ENCODE measurements around the gene IMMP2L. TPM values are rescaled to one million over a fixed set of nuclear protein-coding genes. Genes with fewer than 3 reads are reported as not detected.
"Not testable (repeated sequence)": the region's sequence is repeated elsewhere in the genome, so short reads cannot be mapped to it uniquely, and the experiment has no call there.

Gene IMMP2L
- total RNA-seq, 2 experiments from 2014 or later: 8.9 to 18.7 TPM

GRCh38 chr7:111292026-111292470 is 270.2 kb downstream of the IMMP2L start:
- Histone ChIP-seq H3K27ac (ENCODE audit: low read depth in 1 of 2, low read length in 2 of 2) (no peak overlapping the region), H3K27me3 (ENCODE audit: control insufficient read depth in 1 of 2, insufficient read depth in 2 of 2, low read length in 2 of 2) (no peaks in the 10 kb centered on the region), H3K36me3 (ENCODE audit: insufficient read depth, low read length) (no peaks in the 10 kb centered on the region), H3K4me1 (ENCODE audit: insufficient read depth, low read length) (no peaks in the 10 kb centered on the region), H3K9me3 (ENCODE audit: control insufficient read depth in 1 of 2, insufficient read depth in 1 of 2, low read length in 2 of 2) (no peaks in the 10 kb centered on the region), H3K4me3 (ENCODE audit: low read length) (no peak overlapping the region)
- ChIA-PET CTCF (no interaction called here), POLR2A (no interaction called here)
- H3K4me3 Mint-ChIP-seq: no peak overlapping the region
- DNase-seq (no peak), ATAC-seq (ENCODE audit: poor library complexity) (no peak)
- no peak for TF ChIP-seq CTCF (IDR thresholded peaks at IDR 0.05)
- H3K4me1 Mint-ChIP-seq (ENCODE audit: low read depth): no peaks in the 10 kb centered on the region
- intact Hi-C loops (cut with DNase I, micrococcal nuclease): no loop called here
- peaks cover 3% of the 10 kb centered on the region for H3K9me3 Mint-ChIP-seq
- peaks cover 28% of the 10 kb centered on the region for H3K36me3 Mint-ChIP-seq (ENCODE audit: low read depth)
- no peaks in the 10 kb centered on the region for H3K27me3 Mint-ChIP-seq
- no peak overlapping the region for H3K27ac Mint-ChIP-seq

DNA sequence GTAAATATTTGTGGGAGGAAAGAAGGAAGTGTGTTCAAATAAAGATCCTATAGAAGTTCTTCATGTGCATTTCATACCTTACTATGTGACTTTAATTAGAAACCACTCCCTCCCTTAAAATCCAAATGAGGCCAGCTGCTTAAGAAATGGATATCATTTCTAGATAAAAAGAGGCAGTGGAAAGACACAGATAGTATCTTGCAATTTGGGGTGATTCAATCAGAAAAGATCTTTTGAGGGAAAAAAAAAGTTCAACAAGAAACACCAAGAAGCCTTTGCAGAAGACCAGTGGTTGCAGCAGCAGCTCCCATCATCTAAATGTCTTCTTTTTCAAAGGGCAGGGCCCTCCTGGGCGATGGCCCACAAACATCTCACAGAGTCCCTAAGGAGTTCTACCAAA is 271.3 kb downstream of the IMMP2L start:
- no peak for DNase-seq
- Mint-ChIP-seq H3K4me1 (ENCODE audit: low read depth) (no peaks in the 10 kb centered on the region), H3K27ac (no peak overlapping the region), H3K27me3 (no peaks in the 10 kb centered on the region), H3K9me3 (peaks cover 3% of the 10 kb centered on the region), H3K4me3 (no peak overlapping the region), H3K36me3 (ENCODE audit: low read depth) (peaks cover 38% of the 10 kb centered on the region)
- no peak for TF ChIP-seq CTCF (IDR thresholded peaks at IDR 0.05)
- Histone ChIP-seq H3K36me3 (ENCODE audit: insufficient read depth, low read length) (no peaks in the 10 kb centered on the region), H3K4me1 (ENCODE audit: insufficient read depth, low read length) (no peaks in the 10 kb centered on the region), H3K27ac (ENCODE audit: low read depth in 1 of 2, low read length in 2 of 2) (no peak overlapping the region), H3K4me3 (ENCODE audit: low read length) (no peak overlapping the region), H3K9me3 (ENCODE audit: control insufficient read depth in 1 of 2, insufficient read depth in 1 of 2, low read length in 2 of 2) (no peaks in the 10 kb centered on the region), H3K27me3 (ENCODE audit: control insufficient read depth in 1 of 2, insufficient read depth in 2 of 2, low read length in 2 of 2) (no peaks in the 10 kb centered on the region)
- ATAC-seq (ENCODE audit: poor library complexity): no peak
- POLR2A ChIA-PET: no interaction called here
- CTCF ChIA-PET: no interaction called here
- intact Hi-C loops (cut with DNase I, micrococcal nuclease): no loop called here

DNA sequence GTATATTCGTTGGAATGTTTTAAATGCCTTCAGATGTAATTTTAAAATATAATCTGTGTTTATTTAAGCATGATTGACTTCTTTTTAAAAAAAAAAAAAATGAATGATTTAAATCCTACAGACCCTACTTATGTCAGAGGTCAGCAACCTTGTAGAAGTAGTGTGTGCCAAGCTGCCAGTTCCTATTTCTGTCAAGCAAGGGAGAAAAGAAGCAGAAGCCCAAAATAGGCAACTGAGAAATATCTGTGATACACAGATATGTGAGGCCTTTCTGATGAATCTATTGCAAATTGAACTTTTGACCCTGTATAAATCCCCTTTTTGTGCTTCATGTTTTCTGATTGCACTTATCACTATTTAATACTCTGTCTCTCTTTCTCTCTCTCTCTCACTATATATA is 271.9 kb downstream of the IMMP2L start:
- no peak overlapping the region for H3K27ac ChIP-seq (ENCODE audit: low read depth in 1 of 2, low read length in 2 of 2)
- no peaks in the 10 kb centered on the region for H3K9me3 ChIP-seq (ENCODE audit: control insufficient read depth in 1 of 2, insufficient read depth in 1 of 2, low read length in 2 of 2)
- no peak overlapping the region for H3K4me3 ChIP-seq (ENCODE audit: low read length)
- Mint-ChIP-seq H3K4me1 (ENCODE audit: low read depth) (no peaks in the 10 kb centered on the region), H3K27ac (no peak overlapping the region), H3K4me3 (no peak overlapping the region), H3K27me3 (no peaks in the 10 kb centered on the region), H3K9me3 (peaks cover 3% of the 10 kb centered on the region), H3K36me3 (ENCODE audit: low read depth) (peaks cover 38% of the 10 kb centered on the region)
- intact Hi-C loops (cut with DNase I, micrococcal nuclease): no loop called here
- ChIA-PET POLR2A (no interaction called here), CTCF (no interaction called here)
- H3K36me3 ChIP-seq (ENCODE audit: insufficient read depth, low read length): no peaks in the 10 kb centered on the region
- no peak for DNase-seq
- ATAC-seq (ENCODE audit: poor library complexity): no peak
- TF ChIP-seq CTCF (IDR thresholded peaks at IDR 0.05): no peak
- H3K4me1 ChIP-seq (ENCODE audit: insufficient read depth, low read length): no peaks in the 10 kb centered on the region
- H3K27me3 ChIP-seq (ENCODE audit: control insufficient read depth in 1 of 2, insufficient read depth in 2 of 2, low read length in 2 of 2): no peaks in the 10 kb centered on the region

GRCh38 chr7:111288441-111288840 is 273.9 kb downstream of the IMMP2L start:
- ATAC-seq (ENCODE audit: poor library complexity); intact Hi-C loops (cut with DNase I, micrococcal nuclease); DNase-seq; H3K27ac Mint-ChIP-seq; H3K4me3 Mint-ChIP-seq; H3K27me3 ChIP-seq (ENCODE audit: control insufficient read depth in 1 of 2, insufficient read depth in 2 of 2, low read length in 2 of 2); H3K9me3 Mint-ChIP-seq; CTCF ChIA-PET; POLR2A ChIA-PET; H3K4me1 ChIP-seq (ENCODE audit: insufficient read depth, low read length); H3K4me3 ChIP-seq (ENCODE audit: low read length); H3K27ac ChIP-seq (ENCODE audit: low read depth in 1 of 2, low read length in 2 of 2); H3K9me3 ChIP-seq (ENCODE audit: control insufficient read depth in 1 of 2, insufficient read depth in 1 of 2, low read length in 2 of 2); H3K4me1 Mint-ChIP-seq (ENCODE audit: low read depth); H3K27me3 Mint-ChIP-seq; H3K36me3 ChIP-seq (ENCODE audit: insufficient read depth, low read length): not testable (repeated sequence)
- H3K36me3 Mint-ChIP-seq (ENCODE audit: low read depth): peaks cover 51% of the 10 kb centered on the region
